ENCODE results near the gene CEPT1. TPM values are rescaled to one million over a fixed set of nuclear protein-coding genes. Genes with fewer than 3 reads are reported as not detected.

Gene CEPT1
- total and polyA plus RNA-seq, 2 of the 13 experiments (the other 11 are each of a cell fraction or from before 2014, with no cell fraction given): 35.7 to 48.2 TPM

GRCh38 chr1:111157431-111157830 is 17.4 kb downstream of the CEPT1 start:
- Histone ChIP-seq H4K20me1 (ENCODE audit: insufficient read depth, low read length) (no peaks in the 10 kb centered on the region; the same call in 1 of the 2 replicates), H3K79me2 (ENCODE audit: insufficient read depth, low read length) (peaks cover 39% of the 10 kb centered on the region), H3K9me3 (ENCODE audit: low read length) (no peaks in the 10 kb centered on the region), H3K9ac (ENCODE audit: insufficient read depth, low read depth, low read length) (no peak overlapping the region), H3K36me3 (replicated peaks in 1 of 2; ENCODE audit: control insufficient read depth in 1 of 2, insufficient read depth in 2 of 2, low read length in 2 of 2) (peaks cover 5 to 56% of the 10 kb centered on the region in 2 experiments; a peak in 4 of 5 replicates), H3K27me3 (ENCODE audit: control insufficient read depth in 1 of 2, insufficient read depth in 2 of 2, low read length in 2 of 2) (no peaks in the 10 kb centered on the region), H3K4me3 (replicated peaks in 1 of 3; ENCODE audit: insufficient read depth in 1 of 3, low read depth in 2 of 3, low read length in 3 of 3) (no peak overlapping the region), H3K4me2 (ENCODE audit: low read depth, low read length) (no peak overlapping the region), H3K4me1 (ENCODE audit: insufficient read depth, low read length) (no peaks in the 10 kb centered on the region), H3K27ac (ENCODE audit: extremely low read length, insufficient read depth, low read length) (no peak overlapping the region), H2AFZ (ENCODE audit: low read length) (no peak overlapping the region)
- BruUV-seq (replicated peaks): no TSS peak
- ChIA-PET POLR2A (no interaction called here), CTCF (ENCODE audit: low intra/inter-chr PET ratio, low total read pairs) (no interaction called here)
- in situ Hi-C loops (cut with HindIII; ENCODE audit: extremely low pct_ligation_motif_present, low pct_unique_long_range_greater_than_20kb) (no loop called here), intact Hi-C loops (cut with micrococcal nuclease; ENCODE audit: unreplicated experiment) (no loop called here)
- FAIRE-seq (no peak), DNase-seq (ENCODE audit: low spot score) (no peak), ATAC-seq (no peak)
- TF ChIP-seq ZNF577 (CRISPR knock-in tag; IDR thresholded peaks at IDR 0.05; ENCODE audit: borderline replicate concordance, low read depth) (no peak), ZNF75D (CRISPR knock-in tag; IDR thresholded peaks at IDR 0.05; ENCODE audit: borderline replicate concordance) (no peak), USF2 (IDR thresholded peaks at IDR 0.05; ENCODE audit: low read depth, low read length) (no peak), USF2 (CRISPR knock-in tag; IDR thresholded peaks at IDR 0.05; ENCODE audit: borderline replicate concordance) (no peak), KMT2B (CRISPR knock-in tag; IDR thresholded peaks at IDR 0.05) (no peak), AGO1 (IDR thresholded peaks at IDR 0.05; ENCODE audit: low read depth, low read length, poor library complexity, severe bottlenecking) (no peak), NFRKB (IDR thresholded peaks at IDR 0.05) (no peak), ZSCAN5A (CRISPR knock-in tag; IDR thresholded peaks at IDR 0.05; ENCODE audit: borderline replicate concordance) (no peak), LBX2 (CRISPR knock-in tag; IDR thresholded peaks at IDR 0.05; ENCODE audit: borderline replicate concordance) (no peak), ZIK1 (CRISPR knock-in tag; IDR thresholded peaks at IDR 0.05; ENCODE audit: borderline replicate concordance, low read depth) (no peak), PHF5A (CRISPR knock-in tag; IDR thresholded peaks at IDR 0.05; ENCODE audit: low read depth, unreplicated experiment) (no peak), SNAI1 (CRISPR knock-in tag; IDR thresholded peaks at IDR 0.05; ENCODE audit: borderline replicate concordance) (no peak), XRCC5 (optimal IDR thresholded peaks at IDR 0.05; ENCODE audit: low read length) (no peak), ZNF800 (CRISPR knock-in tag; IDR thresholded peaks at IDR 0.05) (no peak), MEIS2 (CRISPR knock-in tag; IDR thresholded peaks at IDR 0.05) (no peak)
- 100% methylated on average over 2 of the region's 2 CpGs for WGBS (ENCODE audit: low lambda C conversion rate)

All from HepG2 (cell line).